GM18951 (cell line): Measurements from ENCODE around the gene MPG.

Experiments
- POLR2A ChIP-seq: IDR thresholded peaks from 4 replicates; pipeline ENCODE4 v1.6.1; 2011; ENCODE audit warnings: mild to moderate bottlenecking; ENCODE audit not compliant: insufficient read length, insufficient read depth; ENCODE audit errors: extremely low read depth
- in situ Hi-C: fragments of 300-500 bp; cut with MboI; formaldehyde crosslinking; loops from one replicate; pipeline ENCODE4 v1.12.0; 2022; ENCODE audit warnings: low sequenced_read_pairs, mixed read lengths, inconsistent platforms; ENCODE audit not compliant: unreplicated experiment

MPG gene

GRCh38 chr16:89391-90302 lies 11.6 kb downstream of the MPG start:
- TF ChIP-seq POLR2A = no peak
- in situ Hi-C loops = no loop called here

GRCh38 chr16:91484-91883 lies 13.5 kb downstream of the MPG start:
- in situ Hi-C loops = no loop called here
- TF ChIP-seq POLR2A = no peak

GRCh38 chr16:92431-93339 lies 14.7 kb downstream of the MPG start:
- TF ChIP-seq POLR2A = no peak
- in situ Hi-C loops = no loop called here

GRCh38 chr16:94918-95265 lies 16.9 kb downstream of the MPG start:
- in situ Hi-C loops = no loop called here
- TF ChIP-seq POLR2A = no peak

- TF ChIP-seq POLR2A = no peak
- in situ Hi-C loops = no loop called here
Measured at GRCh38 chr16:96935-97381, 18.9 kb downstream of the MPG start.

- TF ChIP-seq POLR2A = no peak
- in situ Hi-C loops = no loop called here
Measured at GRCh38 chr16:97822-98221, 19.8 kb downstream of the MPG start.

- in situ Hi-C loops = no loop called here
- TF ChIP-seq POLR2A = no peak
Measured at GRCh38 chr16:100989-101388, 23.0 kb downstream of the MPG start.

GRCh38 chr16:101586-101985 lies 23.6 kb downstream of the MPG start:
- in situ Hi-C loops = no loop called here
- TF ChIP-seq POLR2A = no peak

- in situ Hi-C loops = no loop called here
- TF ChIP-seq POLR2A = no peak
Measured at GRCh38 chr16:102060-102855, 24.2 kb downstream of the MPG start.

- no peak for TF ChIP-seq POLR2A
- in situ Hi-C loops = no loop called here
Measured at GRCh38 chr16:104355-104754, 26.3 kb downstream of the MPG start.

- no peak for TF ChIP-seq POLR2A
- in situ Hi-C loops = no loop called here
Measured at GRCh38 chr16:104928-105327, 26.9 kb downstream of the MPG start.

- in situ Hi-C loops = no loop called here
Measured at GRCh38 chr16:105521-105920, 27.5 kb downstream of the MPG start.

More at GRCh38 chr16:105521-105920, 27.5 kb downstream of the MPG start:
- no peak for TF ChIP-seq POLR2A
